ENCODE results near the gene AP1G2. TPM values are rescaled to one million over a fixed set of nuclear protein-coding genes. Genes with fewer than 3 reads are reported as not detected.

Gene AP1G2
- total RNA-seq, 2 donors from 2014 or later, result 268 to 313 TPM

DNA sequence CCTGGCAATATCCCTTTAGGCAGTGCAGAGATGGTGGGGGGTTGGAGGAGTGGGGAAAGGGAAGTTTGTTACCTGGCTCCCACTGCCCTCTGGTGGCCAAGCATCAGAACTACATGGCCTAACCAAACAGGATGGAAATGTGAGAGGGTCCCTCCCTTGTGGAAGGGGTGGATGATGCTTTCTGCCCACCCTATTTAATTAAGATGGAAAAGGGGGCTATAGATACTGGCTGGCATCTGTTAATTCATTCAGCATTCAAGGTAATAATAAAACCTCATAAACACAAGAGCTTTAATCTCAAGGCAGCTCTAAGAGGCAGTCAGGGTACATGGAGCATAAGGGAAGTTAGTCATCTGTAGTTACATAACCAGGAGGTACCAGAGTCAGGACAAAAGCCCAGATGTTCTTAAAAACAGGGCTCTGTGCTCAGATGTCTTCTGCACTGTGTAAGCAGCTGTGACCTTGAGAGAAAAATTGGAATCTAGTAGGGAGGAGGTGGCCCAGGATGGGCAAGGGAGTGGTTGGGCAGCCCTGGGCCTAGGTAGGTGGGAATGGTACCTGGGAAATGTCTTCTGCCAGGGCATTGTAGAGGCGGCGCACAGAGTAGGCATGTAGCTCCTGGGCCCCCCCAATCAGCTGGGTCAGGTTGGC lies 4.6 kb downstream of the AP1G2 start:
- Mint-ChIP-seq H3K27me3 (no peaks in the 10 kb centered on the region), H3K4me3 (no peak overlapping the region), H3K4me1 (peaks cover 28% of the 10 kb centered on the region), H3K27ac (peak overlapping the region; percentile 32), H3K36me3 (ENCODE audit: low read depth) (peaks cover 7% of the 10 kb centered on the region)
- ATAC-seq (peak; percentile 22), DNase-seq (peak; percentile 36 to 44 (median 41))
- no peaks in the 10 kb centered on the region for H3K9me3 ChIP-seq (ENCODE audit: control insufficient read depth, low read length, poor library complexity, severe bottlenecking)

DNA sequence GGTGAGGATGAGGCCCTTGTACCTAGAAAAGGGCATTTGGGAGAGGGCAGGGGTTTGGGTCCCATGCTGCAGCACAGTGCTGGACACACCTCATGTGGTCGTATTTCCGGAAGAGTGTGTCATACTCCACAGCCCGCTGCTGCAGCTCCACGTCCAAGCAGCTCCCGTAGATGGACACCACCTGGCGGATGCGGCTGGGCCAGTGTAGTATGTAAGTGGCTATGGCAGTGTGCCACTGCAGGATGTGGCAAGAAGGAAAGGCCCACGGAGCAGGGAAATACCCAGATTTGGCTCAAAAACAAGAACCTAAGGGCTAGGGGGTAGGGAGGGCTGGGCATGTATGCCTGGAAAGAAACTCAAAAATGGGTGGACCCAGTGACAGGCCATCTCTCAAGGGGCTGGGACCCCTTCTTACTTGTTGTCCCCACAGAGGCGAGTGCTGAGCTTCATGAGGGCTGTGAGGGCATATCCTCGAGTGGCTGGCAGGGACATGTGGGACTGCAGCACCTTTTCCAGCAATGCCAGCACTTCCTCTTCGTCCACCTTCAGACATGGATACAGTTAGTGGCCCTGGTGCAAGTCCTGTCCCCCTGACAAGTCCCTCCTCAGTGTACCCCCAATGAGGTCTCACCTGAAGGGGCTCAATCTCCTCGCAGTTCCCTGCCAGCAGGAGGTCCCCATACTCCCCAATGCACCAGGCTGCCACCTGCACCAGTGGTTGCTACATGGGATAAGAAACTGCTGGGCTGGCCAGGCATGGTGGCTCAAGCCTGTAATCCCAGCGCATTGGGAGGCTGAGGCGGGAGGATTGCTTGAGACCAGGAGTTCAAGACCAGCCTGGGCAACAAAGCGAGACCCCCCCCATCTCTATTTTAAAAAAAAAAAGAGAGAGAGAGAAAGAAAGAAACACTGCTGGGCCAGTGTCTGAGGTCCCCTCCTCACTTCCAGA lies 5.4 kb downstream of the AP1G2 start:
- ATAC-seq (no peak), DNase-seq (no peak)
- peaks cover 5% of the 10 kb centered on the region for H3K36me3 Mint-ChIP-seq (ENCODE audit: low read depth)
- no peaks in the 10 kb centered on the region for H3K27me3 Mint-ChIP-seq
- no peak overlapping the region for H3K4me3 Mint-ChIP-seq
- no peaks in the 10 kb centered on the region for H3K9me3 ChIP-seq (ENCODE audit: control insufficient read depth, low read length, poor library complexity, severe bottlenecking)
- H3K27ac Mint-ChIP-seq, result no peak overlapping the region
- H3K4me1 Mint-ChIP-seq, result peaks cover 32% of the 10 kb centered on the region

DNA sequence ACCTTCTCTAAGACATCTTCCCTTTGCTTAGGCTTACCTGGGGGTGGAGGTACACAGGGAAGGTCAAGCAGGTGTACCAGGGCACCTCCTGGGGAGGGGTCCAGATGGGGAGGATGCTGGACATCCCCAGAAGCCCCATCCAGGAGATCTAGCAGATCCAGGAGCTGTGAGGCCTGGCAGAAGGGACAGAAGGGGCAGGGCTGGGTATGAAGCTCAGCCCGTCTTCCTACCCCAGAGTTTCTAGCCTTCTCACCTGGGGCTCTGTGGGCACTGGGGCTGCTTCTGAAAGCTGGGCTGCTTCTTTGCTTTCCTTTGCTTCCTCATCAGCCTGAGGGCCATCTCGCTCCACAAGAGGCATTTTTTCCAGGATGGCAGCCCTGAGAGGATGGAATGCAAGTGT lies 6.3 kb downstream of the AP1G2 start:
- no peak overlapping the region for H3K4me3 Mint-ChIP-seq
- ATAC-seq (no peak), DNase-seq (no peak)
- peaks cover 33% of the 10 kb centered on the region for H3K4me1 Mint-ChIP-seq
- no peak overlapping the region for H3K27ac Mint-ChIP-seq
- H3K27me3 Mint-ChIP-seq, result no peaks in the 10 kb centered on the region
- no peaks in the 10 kb centered on the region for H3K9me3 ChIP-seq (ENCODE audit: control insufficient read depth, low read length, poor library complexity, severe bottlenecking)
- H3K36me3 Mint-ChIP-seq (ENCODE audit: low read depth), result peaks cover 5% of the 10 kb centered on the region

DNA sequence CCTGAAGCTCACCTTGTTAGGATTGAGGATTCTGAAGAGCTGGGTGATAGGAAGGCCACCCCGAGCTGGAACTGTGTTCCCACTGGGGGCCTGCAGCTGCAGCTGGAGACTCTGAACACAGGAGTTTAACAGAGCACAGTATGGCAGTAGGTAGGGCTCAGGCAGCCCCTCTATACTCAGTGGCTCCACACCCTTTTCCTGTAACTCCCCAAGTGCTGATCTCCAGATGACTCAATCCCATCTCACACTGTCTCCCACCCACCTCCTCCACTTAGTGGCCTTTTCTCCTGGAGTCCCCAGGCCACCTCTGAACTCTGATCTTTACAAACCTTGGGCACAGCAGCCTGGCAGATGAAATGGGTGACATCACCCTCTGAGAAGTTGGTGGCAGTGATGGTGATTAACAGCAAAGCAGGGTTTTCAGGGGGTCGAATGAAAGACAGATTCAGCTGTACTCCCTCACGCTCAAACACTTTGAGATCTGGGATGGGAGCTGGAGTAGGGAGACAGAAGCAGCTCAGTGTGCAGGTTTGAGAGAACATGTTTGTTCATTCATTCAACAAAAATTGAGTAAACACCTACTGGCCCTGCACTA lies 7.6 kb downstream of the AP1G2 start:
- Mint-ChIP-seq H3K4me3 (no peak overlapping the region), H3K27ac (no peak overlapping the region), H3K27me3 (no peaks in the 10 kb centered on the region), H3K4me1 (peaks cover 42% of the 10 kb centered on the region), H3K36me3 (ENCODE audit: low read depth) (peaks cover 5% of the 10 kb centered on the region)
- DNase-seq (no peak), ATAC-seq (no peak)
- H3K9me3 ChIP-seq (ENCODE audit: control insufficient read depth, low read length, poor library complexity, severe bottlenecking), result no peaks in the 10 kb centered on the region

DNA sequence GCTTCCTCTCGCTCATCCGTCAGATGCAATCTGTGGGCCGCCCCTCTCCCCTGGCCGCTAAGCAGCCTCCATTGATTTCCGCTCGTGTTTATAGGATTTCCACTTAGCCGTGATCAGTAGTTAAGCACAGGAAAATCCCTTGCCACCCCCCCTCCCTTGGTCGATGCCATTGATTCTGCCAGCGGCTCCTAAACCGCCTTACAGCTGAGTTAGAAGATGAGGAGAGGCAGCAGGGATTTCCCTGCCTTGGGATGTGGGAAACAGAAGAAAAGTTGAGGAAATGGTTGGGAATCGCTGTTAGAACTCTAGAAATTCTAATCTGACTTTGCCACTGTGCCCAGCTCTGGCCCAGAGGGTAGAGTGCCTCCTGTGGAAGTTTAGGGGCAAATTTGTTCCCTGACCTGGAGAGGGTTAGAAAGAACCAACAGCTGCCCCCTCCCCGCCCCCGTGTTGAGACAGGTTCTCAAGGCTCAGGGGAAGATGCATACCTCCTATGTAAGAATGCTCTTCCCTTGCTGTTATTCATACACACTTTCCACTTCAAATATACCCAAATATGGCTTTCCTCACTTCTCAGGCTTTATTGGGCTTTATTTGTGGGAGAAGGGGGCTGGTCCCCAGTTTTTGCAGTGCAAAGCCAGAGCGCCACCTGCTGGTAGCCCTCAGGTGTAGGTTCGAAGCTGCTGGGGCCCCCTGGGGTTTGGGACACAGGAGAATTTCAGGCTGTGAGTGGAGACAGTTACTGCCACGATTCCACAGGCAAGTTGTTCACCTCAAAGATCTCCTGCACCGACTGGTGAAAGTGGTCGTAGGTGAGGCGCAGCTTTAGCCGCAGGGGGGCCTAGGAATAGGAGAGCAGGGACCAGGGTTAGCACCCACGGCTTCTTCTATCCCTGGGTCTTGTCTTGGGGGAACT lies 8.3 kb downstream of the AP1G2 start:
- H3K4me3 Mint-ChIP-seq, result no peak overlapping the region
- no peaks in the 10 kb centered on the region for H3K9me3 ChIP-seq (ENCODE audit: control insufficient read depth, low read length, poor library complexity, severe bottlenecking)
- ATAC-seq (no peak), DNase-seq (peak; percentile 54 to 66 (median 65))
- peak overlapping the region; percentile 95 for H3K27ac Mint-ChIP-seq
- peaks cover 4% of the 10 kb centered on the region for H3K36me3 Mint-ChIP-seq (ENCODE audit: low read depth)
- H3K4me1 Mint-ChIP-seq, result peaks cover 42% of the 10 kb centered on the region
- no peaks in the 10 kb centered on the region for H3K27me3 Mint-ChIP-seq

DNA sequence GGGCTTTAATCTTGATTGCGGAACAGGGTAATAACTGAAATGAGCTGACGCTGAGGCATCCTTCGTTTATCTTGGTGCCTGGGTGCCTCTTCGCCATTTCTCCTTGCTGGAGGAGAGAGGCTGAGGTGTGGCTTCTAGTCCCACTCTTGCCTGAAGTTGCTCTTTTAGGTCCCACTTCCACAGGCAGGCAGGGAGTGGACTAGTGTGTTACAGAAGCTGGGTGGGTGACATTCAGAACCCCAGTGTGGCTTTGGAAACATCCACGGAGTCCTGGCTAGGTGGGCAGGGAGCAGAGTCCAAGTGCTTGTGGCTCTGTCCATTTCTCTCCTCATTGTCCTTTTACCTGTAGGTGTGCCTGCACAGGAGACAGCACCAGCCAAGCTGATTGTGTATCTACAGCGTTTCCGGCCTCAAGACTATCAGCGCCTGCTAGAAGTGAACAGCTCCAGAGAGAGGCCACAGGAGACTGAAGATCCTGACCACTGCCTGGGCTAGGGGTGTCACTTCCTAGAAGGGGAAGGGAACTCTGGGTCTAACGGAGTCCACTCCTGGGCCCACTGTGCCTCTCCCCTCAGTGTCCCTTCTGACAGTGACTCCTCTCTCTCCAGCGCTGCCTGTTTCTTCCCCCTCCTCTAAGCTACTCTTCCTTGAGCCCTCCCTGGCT lies 9.1 kb downstream of the AP1G2 start:
- DNase-seq (no peak), ATAC-seq (no peak)
- H3K9me3 ChIP-seq (ENCODE audit: control insufficient read depth, low read length, poor library complexity, severe bottlenecking), result no peaks in the 10 kb centered on the region
- Mint-ChIP-seq H3K27me3 (no peaks in the 10 kb centered on the region), H3K4me3 (no peak overlapping the region), H3K4me1 (peaks cover 38% of the 10 kb centered on the region), H3K36me3 (ENCODE audit: low read depth) (no peaks in the 10 kb centered on the region), H3K27ac (peak overlapping the region; percentile 95)

DNA sequence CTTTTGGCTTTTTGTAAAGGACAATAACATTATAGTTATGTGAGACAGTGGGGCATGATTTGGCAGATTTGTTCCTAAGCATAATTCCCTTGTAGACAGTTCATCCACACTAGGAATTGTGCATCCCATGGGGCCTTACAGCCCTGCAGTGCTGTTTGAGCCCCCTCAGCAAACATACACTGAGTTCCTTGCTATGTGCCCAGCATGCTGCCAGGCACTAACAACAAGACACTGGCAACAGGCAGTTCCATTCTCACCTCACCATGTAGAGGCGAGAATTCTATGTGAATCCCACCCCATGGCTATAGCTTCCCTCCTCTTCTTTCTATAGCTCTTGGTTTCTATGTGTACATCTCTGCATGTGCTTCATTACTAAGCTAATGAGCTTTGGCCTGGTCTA lies 9.6 kb downstream of the AP1G2 start:
- peaks cover 35% of the 10 kb centered on the region for H3K4me1 Mint-ChIP-seq
- no peaks in the 10 kb centered on the region for H3K36me3 Mint-ChIP-seq (ENCODE audit: low read depth)
- no peaks in the 10 kb centered on the region for H3K9me3 ChIP-seq (ENCODE audit: control insufficient read depth, low read length, poor library complexity, severe bottlenecking)
- DNase-seq (no peak), ATAC-seq (no peak)
- peak overlapping the region; percentile 70 for H3K4me3 Mint-ChIP-seq
- peak overlapping the region; percentile 95 for H3K27ac Mint-ChIP-seq
- no peaks in the 10 kb centered on the region for H3K27me3 Mint-ChIP-seq

DNA sequence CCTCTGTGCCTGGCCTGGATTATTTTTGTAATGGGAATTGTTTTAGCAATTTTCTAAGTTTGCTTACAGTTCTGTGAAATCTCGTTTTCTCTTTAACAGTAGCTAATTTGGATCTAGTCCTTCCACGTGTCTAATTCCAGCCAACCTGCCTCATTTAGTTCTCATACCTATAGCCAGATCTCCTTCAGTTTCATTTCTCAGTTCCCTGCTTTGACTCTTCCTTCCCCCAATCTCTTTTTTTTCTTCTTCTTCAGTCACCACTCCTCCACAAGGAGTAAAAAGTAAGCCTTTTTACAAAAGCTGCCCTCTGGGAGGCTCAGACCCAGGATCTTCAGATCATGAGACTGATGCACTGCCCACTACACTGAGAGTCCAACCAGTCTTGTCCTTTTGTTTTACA lies 10.1 kb downstream of the AP1G2 start:
- H3K4me3 Mint-ChIP-seq, result peak overlapping the region; percentile 70
- H3K27ac Mint-ChIP-seq, result peak overlapping the region; percentile 95
- peaks cover 32% of the 10 kb centered on the region for H3K4me1 Mint-ChIP-seq
- ATAC-seq, result no peak
- H3K9me3 ChIP-seq (ENCODE audit: control insufficient read depth, low read length, poor library complexity, severe bottlenecking), result no peaks in the 10 kb centered on the region
- H3K36me3 Mint-ChIP-seq (ENCODE audit: low read depth), result no peaks in the 10 kb centered on the region
- no peaks in the 10 kb centered on the region for H3K27me3 Mint-ChIP-seq
- no peak for DNase-seq

DNA sequence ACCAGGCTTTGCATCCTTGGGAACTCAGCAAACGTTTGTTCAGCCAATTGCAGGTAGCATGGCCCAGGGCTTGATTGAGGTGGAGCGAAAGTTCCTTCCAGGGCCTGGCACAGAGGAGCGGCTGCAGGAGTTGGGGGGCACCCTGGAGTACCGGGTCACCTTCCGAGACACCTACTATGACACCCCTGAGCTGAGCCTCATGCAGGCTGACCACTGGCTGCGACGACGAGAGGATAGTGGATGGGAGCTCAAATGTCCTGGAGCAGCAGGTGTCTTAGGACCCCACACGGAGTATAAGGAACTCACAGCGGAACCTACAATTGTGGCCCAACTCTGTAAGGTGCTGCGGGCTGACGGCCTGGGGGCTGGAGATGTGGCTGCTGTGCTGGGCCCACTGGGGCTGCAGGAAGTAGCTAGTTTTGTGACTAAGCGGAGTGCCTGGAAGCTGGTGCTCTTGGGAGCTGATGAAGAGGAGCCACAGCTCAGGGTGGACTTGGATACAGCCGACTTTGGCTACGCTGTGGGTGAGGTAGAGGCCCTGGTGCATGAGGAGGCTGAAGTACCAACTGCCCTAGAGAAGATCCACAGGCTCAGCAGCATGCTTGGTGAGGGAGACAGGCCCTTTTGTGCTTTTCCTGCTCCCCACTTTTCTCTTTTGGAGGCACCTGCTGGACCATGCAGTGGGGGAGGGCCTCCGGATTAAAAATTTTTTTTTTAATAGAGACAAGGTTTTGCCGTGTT lies 10.7 kb downstream of the AP1G2 start:
- H3K27me3 Mint-ChIP-seq, result no peaks in the 10 kb centered on the region
- no peak for ATAC-seq
- peak overlapping the region; percentile 96 for H3K4me3 Mint-ChIP-seq
- peak overlapping the region; percentile 95 for H3K27ac Mint-ChIP-seq
- H3K9me3 ChIP-seq (ENCODE audit: control insufficient read depth, low read length, poor library complexity, severe bottlenecking), result no peaks in the 10 kb centered on the region
- H3K4me1 Mint-ChIP-seq, result peaks cover 33% of the 10 kb centered on the region
- DNase-seq, result no peak
- H3K36me3 Mint-ChIP-seq (ENCODE audit: low read depth), result no peaks in the 10 kb centered on the region

DNA sequence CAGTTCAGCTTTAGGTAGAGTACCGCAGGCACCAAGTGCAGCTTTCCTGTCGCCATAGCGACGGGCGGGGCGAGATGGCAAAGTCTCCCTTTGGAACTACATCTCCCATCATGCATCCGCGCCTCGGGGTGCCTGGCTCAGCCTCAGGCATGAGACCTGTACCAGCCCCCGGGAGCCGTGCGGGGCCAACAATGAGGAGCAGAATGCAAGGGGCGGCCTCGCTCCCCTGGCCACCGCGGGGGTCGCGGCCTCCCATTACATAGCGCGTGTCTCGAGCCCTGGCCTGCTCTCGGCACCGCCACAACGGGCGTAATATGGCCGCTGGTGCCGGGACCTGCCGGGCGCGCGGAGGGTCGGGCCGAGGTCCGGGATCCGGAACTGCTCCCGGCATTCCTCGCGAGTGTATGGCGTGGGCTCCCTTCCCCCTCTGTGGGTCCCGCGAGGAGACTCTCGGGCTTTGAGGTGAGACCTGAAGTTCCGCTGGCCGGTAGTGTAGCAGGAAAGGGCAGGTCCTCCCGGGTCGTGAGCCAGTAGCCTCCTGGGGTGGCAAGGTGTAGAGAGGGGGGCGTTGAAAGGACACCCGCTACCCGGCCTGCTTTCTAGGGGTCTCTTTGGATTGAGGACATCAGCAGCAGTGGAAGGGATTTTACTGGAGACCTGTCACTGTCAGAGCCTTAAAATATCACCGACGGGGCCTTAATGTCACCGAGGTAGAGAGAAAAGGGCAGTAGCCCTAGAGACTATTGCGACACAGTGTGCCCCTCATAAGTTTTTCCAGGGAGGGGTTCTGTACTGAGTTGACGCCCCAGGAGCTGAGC lies 11.5 kb downstream of the AP1G2 start, which contains the start of gene THTPA:
Gene THTPA (plus strand): TSS at position 390 of the 818 bp plus-strand sequence. CDS start 487 bp downstream, outside the sequence.
- H3K9me3 ChIP-seq (ENCODE audit: control insufficient read depth, low read length, poor library complexity, severe bottlenecking), result no peaks in the 10 kb centered on the region
- Mint-ChIP-seq H3K4me1 (peaks cover 35% of the 10 kb centered on the region), H3K36me3 (ENCODE audit: low read depth) (no peaks in the 10 kb centered on the region), H3K4me3 (peak within 1 kb of the TSS; percentile 96), H3K27ac (peak within 1 kb of the TSS; percentile 95), H3K27me3 (no peaks in the 10 kb centered on the region)
- peak; percentile 91 for ATAC-seq
- DNase-seq, result peak; percentile 80 to 89 (median 83)

DNA sequence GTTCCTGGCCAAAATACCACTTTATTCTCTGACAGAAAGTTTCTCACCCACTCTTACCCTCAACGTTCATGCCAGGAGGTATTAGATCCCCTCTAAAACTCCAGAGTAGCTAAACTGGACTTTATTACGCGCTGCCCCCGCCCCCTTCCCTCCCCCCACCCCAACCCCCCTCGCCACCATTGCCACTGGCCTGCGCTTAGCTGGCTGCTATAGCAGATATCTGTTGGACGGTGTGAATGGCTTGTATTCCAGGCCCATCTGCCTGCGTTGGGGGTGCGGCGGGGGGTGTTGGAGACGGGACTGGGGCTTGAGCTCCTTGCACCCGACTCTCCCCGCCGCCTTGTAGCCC lies 12.1 kb downstream of the AP1G2 start:
- Mint-ChIP-seq H3K27me3 (no peaks in the 10 kb centered on the region), H3K36me3 (ENCODE audit: low read depth) (no peaks in the 10 kb centered on the region)
- no peak for DNase-seq

More for the DNA sequence above, 12.1 kb downstream of the AP1G2 start:
- ATAC-seq, result no peak
- Mint-ChIP-seq H3K27ac (peak overlapping the region; percentile 95), H3K4me3 (peak overlapping the region; percentile 96), H3K4me1 (peaks cover 34% of the 10 kb centered on the region)
- no peaks in the 10 kb centered on the region for H3K9me3 ChIP-seq (ENCODE audit: control insufficient read depth, low read length, poor library complexity, severe bottlenecking)
